Stimulated activated CD4-positive, alpha-beta T cell treated with anti-CD3 and anti-CD28 coated beads, Interleukin-4, amount 100 ng/mL, for 24 hours (primary cell): ENCODE measurements around the gene IFITM10.

Source experiments
- DNase-seq: peaks from one replicate; pipeline ENCODE4 v3.0.0-alpha.2; 2020

Gene IFITM10

GRCh38 chr11:1750481-1750839 is at the start of gene IFITM10:
TSS of gene IFITM10 (minus strand) at chr11:1750595. CDS start at chr11:1750442, 153 bp downstream.
- DNase-seq: no peak

GRCh38 chr11:1797391-1798125 is 47.2 kb upstream of the IFITM10 start:
- DNase-seq: no peak

GRCh38 chr11:1796413-1797011 is 46.1 kb upstream of the IFITM10 start:
- DNase-seq: no peak

GRCh38 chr11:1793081-1793480 is 42.7 kb upstream of the IFITM10 start:
- no peak for DNase-seq

GRCh38 chr11:1792461-1792860 is 42.1 kb upstream of the IFITM10 start:
- no peak for DNase-seq

- no peak for DNase-seq
Observed at GRCh38 chr11:1791912-1792311, 41.5 kb upstream of the IFITM10 start.

- no peak for DNase-seq
Observed at GRCh38 chr11:1786466-1786865, 36.1 kb upstream of the IFITM10 start.

GRCh38 chr11:1785749-1786413 is 35.5 kb upstream of the IFITM10 start:
- DNase-seq: no peak

- DNase-seq: no peak
Observed at GRCh38 chr11:1784761-1785650, 34.6 kb upstream of the IFITM10 start.

- no peak for DNase-seq
Observed at GRCh38 chr11:1783725-1784529, 33.5 kb upstream of the IFITM10 start.

GRCh38 chr11:1782831-1783724 is 32.7 kb upstream of the IFITM10 start:
- DNase-seq: no peak

- DNase-seq: no peak
Observed at GRCh38 chr11:1782031-1782590, 31.7 kb upstream of the IFITM10 start.

- DNase-seq: no peak
Observed at GRCh38 chr11:1781593-1781975, 31.2 kb upstream of the IFITM10 start.

- no peak for DNase-seq
Observed at GRCh38 chr11:1780700-1781592, 30.6 kb upstream of the IFITM10 start.

- DNase-seq: no peak
Observed at GRCh38 chr11:1779806-1780699, 29.7 kb upstream of the IFITM10 start.

- DNase-seq: no peak
Observed at GRCh38 chr11:1779034-1779805, 28.8 kb upstream of the IFITM10 start.

GRCh38 chr11:1778141-1778911 is 27.9 kb upstream of the IFITM10 start:
- DNase-seq: no peak
